Stimulated activated CD8-positive, alpha-beta memory T cell treated with anti-CD3 and anti-CD28 coated beads, Interleukin-7, amount 100 ng/mL, for 24 hours (primary cell): ENCODE measurements around the gene KISS1.

Experiments
- DNase-seq: peaks from one replicate; pipeline ENCODE4 v3.0.0-alpha.2; 2020; ENCODE audit warnings: low read depth

Gene KISS1

GRCh38 chr1:204154568-204155255, 41.6 kb downstream of the KISS1 start:
- no peak for DNase-seq

- no peak for DNase-seq
Measured at GRCh38 chr1:204153667-204154066, 42.6 kb downstream of the KISS1 start.

- no peak for DNase-seq
Measured at GRCh38 chr1:204152310-204153044, 43.8 kb downstream of the KISS1 start.

GRCh38 chr1:204151552-204152309, 44.6 kb downstream of the KISS1 start, which contains the start of gene ETNK2:
ETNK2 (minus strand) TSS chr1:204152044; CDS start chr1:204151852, 192 bp downstream.
- peak; percentile 15 for DNase-seq

- no peak for DNase-seq
Measured at GRCh38 chr1:204150702-204151551, 45.4 kb downstream of the KISS1 start.

- no peak for DNase-seq
Measured at GRCh38 chr1:204149635-204150565, 46.4 kb downstream of the KISS1 start.

DNA sequence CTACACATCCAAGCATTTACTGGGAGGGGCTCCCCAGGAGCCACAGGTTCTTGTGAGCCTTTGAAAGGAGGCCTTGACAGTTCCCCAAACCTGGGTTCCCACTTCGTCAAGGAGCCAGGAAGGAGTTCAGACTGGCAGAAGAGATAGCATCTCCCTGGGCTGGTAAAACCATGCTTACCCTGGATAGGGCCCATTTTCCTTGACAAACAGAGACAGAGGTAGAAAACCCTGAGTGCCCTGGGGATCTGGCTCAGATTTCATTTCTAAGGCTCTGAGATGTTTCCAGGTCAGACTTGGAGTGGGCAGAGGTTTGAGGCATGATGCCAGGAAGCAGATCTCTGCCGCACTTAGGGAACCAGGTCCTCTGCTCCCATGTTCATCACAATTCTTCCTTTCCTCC, 47.2 kb downstream of the KISS1 start:
- DNase-seq: no peak

DNA sequence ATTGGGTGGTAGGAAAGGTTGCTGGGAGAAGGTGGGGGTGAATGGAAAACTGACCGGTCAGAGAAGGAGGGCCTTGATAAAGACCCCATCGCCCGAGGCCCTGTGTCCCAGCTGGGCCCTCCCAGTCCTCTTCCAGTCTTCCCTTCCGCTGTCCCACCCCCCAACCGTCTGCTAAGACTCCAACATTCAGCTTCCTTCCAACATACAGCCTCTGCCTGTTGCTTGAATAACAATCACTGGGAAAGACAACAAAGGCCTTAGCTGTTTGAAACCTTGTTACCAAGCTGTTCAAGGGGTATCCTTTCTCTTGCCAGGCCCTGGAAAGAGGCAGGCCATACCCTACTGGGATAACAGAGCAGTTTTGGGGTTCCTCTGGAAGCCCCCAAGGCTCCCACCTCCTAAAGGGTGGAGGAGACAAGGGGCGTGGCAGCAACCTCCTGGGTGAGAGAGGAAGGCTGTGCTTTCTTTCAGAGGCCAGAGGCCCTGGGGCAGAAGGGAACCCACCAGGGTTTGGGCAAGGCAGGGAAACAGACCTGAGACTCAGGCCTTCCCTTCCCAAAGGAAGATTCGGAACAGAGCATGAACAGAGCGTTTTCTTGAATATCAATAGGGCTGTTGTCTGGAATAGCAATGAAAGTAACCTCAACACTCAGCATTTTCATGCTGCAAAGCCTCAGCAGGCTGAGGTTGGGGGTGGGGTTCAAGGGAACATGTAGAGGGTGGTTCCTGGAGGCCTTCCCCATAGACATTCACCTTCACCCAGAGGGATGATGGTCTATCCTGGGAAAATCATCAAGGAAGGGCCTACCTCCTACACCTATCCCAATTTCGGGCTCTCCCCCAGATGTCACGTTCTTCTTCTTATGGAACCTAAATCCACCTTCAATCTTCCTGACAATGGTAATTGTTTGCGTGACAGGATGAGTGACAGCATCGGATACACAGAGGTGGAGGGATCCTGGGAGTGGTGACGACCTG, 48.6 kb downstream of the KISS1 start:
- no peak for DNase-seq

- DNase-seq: no peak
Measured at GRCh38 chr1:204146965-204147364, 49.3 kb downstream of the KISS1 start.

- DNase-seq: no peak
Measured at GRCh38 chr1:204146309-204146708, 50.0 kb downstream of the KISS1 start.

DNA sequence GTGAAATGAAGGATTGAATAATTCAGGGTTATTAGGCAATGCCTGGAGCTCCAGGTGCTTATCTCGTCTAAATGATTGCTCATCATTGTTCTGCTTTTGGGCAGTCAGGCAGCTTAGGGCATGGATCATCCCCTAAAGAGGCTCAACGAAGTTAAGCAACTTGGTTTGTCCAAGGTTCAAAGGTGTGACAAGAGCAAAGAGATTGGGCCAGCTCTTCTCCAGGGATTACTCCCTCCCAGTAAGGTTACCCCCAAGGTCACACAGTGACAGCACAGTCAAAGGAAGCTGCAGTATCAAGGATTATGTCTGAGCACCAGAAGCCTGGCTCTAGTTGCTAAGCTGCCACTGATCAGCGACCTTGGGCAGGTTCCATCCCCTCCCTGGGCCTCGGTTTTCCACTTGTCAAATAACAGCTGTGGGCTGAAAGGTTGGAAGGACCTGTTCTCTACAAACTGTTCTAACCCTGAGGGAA, 51.2 kb downstream of the KISS1 start:
- no peak for DNase-seq

- no peak for DNase-seq
Measured at GRCh38 chr1:204143276-204144041, 52.8 kb downstream of the KISS1 start.

DNA sequence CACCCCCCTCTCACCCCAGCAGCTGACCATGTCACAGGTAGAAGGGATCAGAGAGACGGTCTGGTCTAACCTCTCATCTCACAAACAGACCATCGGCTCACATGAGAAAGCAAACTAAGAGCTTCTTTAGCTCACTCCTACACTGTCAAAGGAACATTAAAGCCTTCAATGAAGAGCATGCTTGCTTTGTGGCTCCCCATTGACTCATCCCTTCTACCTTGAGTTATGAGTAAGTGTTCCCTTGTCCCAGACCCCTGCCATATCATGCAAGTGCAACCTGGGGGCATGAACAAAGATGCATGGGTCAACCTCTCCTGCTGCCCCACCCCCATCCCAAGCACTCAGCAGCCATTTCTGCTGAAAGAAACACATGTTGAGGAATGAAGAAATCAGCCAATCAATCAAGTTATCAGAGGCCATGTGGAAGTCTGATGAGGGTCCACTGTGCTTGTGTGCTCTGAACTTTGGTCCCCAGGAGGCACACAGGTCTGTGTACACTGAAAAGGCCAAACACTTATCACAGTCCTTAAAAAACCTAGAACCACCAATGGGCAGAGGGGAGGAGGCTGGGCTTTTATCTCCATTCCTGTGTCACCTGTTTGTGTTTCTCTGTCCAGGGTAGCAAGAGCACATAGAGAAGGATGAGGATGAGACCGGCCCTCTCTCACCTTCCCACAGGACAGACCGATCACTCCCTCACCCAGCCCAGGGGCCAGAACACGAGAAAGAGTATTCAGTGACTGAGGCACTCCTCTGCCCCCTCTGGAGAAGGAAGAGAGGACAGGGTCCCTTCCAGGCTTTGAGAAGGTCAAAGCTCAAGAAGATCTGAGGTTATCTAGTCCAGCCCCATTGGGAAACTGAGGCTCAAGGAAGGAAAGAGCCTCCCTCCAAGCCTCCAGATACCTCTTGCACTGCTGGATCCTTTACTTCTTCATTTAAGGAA, 54.0 kb downstream of the KISS1 start:
- no peak for DNase-seq

GRCh38 chr1:204141131-204141530, 55.2 kb downstream of the KISS1 start:
- DNase-seq: no peak
